NK-92 treated with Interleukin-12 subunit alpha and Interleukin-12 subunit beta, amount 100 ng/mL, for 24 hours (cell line): ENCODE measurements around the gene STX18.

ENCODE experiments used
- DNase-seq: peaks from one replicate; lab custom pipeline; 2025; lab: John Stamatoyannopoulos, UW

The STX18 gene

GRCh38 chr4:4398430-4398829 lies 143.4 kb downstream of the STX18 start:
- DNase-seq = no peak

- DNase-seq = no peak
Measured at GRCh38 chr4:4397441-4397819, 144.4 kb downstream of the STX18 start.

- no peak for DNase-seq
Measured at GRCh38 chr4:4396628-4397440, 145.0 kb downstream of the STX18 start.

GRCh38 chr4:4395849-4396627 lies 145.8 kb downstream of the STX18 start:
- DNase-seq = no peak

- no peak for DNase-seq
Measured at GRCh38 chr4:4395371-4395770, 146.5 kb downstream of the STX18 start.

- DNase-seq = no peak
Measured at GRCh38 chr4:4394644-4395043, 147.2 kb downstream of the STX18 start.

- no peak for DNase-seq
Measured at GRCh38 chr4:4392501-4393183, 149.2 kb downstream of the STX18 start.

GRCh38 chr4:4391866-4392265 lies 150.0 kb downstream of the STX18 start:
- DNase-seq = no peak

- no peak for DNase-seq
Measured at GRCh38 chr4:4390515-4391240, 151.2 kb downstream of the STX18 start.

- no peak for DNase-seq
Measured at GRCh38 chr4:4390046-4390445, 151.8 kb downstream of the STX18 start.

- DNase-seq = no peak
Measured at GRCh38 chr4:4388836-4389575, 152.8 kb downstream of the STX18 start.

- no peak for DNase-seq
Measured at GRCh38 chr4:4388311-4388790, 153.5 kb downstream of the STX18 start.

GRCh38 chr4:4387531-4388310 lies 154.1 kb downstream of the STX18 start:
- no peak for DNase-seq

- no peak for DNase-seq
Measured at GRCh38 chr4:4386736-4387392, 155.0 kb downstream of the STX18 start, which contains the start of gene NSG1. TSS of gene NSG1 (plus strand) at chr4:4387102. CDS start at chr4:4387630, 528 bp downstream.

- DNase-seq = no peak
Measured at GRCh38 chr4:4386296-4386735, 155.5 kb downstream of the STX18 start.

- DNase-seq = no peak
Measured at GRCh38 chr4:4385729-4386295, 156.0 kb downstream of the STX18 start.

- DNase-seq = no peak
Measured at GRCh38 chr4:4384837-4385236, 157.0 kb downstream of the STX18 start.

- DNase-seq = no peak
Measured at GRCh38 chr4:4383085-4383484, 158.8 kb downstream of the STX18 start.

- DNase-seq = no peak
Measured at GRCh38 chr4:4379540-4380087, 162.2 kb downstream of the STX18 start.
